HL-60/S4 treated with retinoic acid at 250 ng/mL for 4 days and 3 days (cell line): ENCODE measurements around the gene TYK2.
"Not testable (repeated sequence)": the region's sequence is repeated elsewhere in the genome, so short reads cannot be mapped to it uniquely, and the experiment has no call there.

Experiments used
- in situ Hi-C: fragments of 300-500 bp; cut with MboI; formaldehyde crosslinking; loops from 2 replicates; pipeline ENCODE4 v1.7.0; 2022; ENCODE audit warnings: low sequenced_read_pairs

The TYK2 gene

DNA sequence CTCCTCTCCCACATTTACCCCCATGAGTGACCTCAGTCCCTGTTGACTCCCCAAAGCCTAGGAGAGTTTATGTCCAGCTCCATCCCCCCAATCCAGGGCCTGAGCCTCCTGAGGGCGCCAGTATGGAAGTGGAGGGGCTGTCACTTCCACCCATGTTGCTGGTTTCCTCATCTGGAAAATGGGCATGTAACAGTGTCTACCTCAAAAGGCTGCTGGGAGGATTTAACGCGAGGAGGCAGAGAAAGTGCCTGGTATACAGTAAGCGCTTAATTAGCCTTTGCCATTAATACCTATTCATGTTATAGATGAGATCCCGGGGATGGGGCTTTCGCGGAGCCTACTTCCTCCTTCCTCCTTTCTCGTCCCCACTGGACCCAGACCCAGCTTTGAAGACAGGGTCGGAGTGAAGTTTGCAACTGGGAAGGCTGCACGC, 476 bp downstream of the TYK2 start:
- in situ Hi-C loops = loop anchor here (25.0 kb wide), 2 partner anchors 268 to 443 kb away; partner anchors contain the start of genes ANGPTL6, EIF3G, OLFM2 and P2RY11

DNA sequence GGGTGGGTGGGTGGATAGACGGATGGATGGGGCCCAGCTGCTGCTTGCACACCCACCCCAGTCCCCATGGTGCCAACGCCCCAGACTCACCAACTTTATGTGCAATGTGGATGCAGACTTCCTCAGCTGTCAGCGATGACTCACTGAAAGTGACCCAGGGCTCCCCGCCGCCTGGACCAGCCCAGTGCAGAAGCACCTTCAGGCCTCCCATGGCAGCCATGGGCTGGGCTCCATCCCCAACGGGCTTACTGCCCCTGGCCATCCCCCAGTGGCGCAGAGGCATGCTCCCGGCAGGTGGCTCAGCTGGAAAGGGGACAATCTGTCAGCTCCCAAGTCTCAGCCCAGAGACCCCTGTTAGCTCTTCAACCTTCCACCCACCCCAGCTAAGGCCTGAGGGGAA, 2.2 kb downstream of the TYK2 start:
- in situ Hi-C loops = loop anchor here (25.0 kb wide), 2 partner anchors 266 to 441 kb away; partner anchors contain the start of genes ANGPTL6, EIF3G, OLFM2 and P2RY11

DNA sequence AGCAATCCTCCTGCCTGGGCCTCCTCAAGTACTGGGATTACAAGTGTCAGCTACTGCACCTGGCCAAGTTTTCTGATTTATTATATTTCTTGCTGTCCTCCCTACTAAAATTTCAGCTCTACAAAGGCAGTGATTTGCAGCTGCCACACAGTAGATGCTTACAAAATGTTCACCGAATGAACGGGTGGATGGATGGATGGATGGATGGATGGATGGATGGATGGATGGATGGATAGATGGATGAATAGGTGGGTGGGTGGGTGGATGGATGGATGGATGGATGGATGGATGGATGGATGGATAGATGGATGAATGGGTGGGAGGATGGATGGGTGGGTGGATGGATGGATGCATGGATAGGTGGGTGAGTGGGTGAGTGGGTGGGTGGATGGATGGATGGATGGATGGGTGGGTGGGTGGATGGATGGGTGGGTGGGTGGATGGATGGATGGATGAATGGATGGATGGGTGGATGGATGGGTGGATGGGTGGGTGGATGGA, 3.2 kb downstream of the TYK2 start:
- in situ Hi-C loops = loop anchor here (25.0 kb wide), 2 partner anchors 265 to 440 kb away; partner anchors contain the start of genes ANGPTL6, EIF3G, OLFM2 and P2RY11

DNA sequence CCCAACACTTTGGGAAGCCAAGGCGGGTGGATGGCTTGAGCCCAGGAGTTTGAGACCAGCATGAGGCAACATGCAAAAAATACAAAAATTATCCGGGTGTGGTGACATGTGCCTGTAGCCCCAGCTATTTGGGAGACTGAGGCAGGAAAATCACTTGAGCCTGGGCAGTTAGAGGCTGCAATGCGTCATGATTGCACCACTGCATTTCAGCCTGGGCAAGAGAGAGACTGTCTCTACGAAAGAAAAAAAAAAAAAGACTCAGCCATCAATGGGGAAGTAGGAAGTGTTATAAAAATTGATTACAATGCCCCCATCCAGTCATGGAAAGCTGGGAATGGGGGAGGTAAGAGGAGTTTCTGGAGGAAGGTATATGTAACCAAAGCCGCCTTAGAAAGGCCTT, 5.4 kb downstream of the TYK2 start:
- in situ Hi-C loops = loop anchor here (25.0 kb wide), 2 partner anchors 263 to 438 kb away; partner anchors contain the start of genes ANGPTL6, EIF3G, OLFM2 and P2RY11

DNA sequence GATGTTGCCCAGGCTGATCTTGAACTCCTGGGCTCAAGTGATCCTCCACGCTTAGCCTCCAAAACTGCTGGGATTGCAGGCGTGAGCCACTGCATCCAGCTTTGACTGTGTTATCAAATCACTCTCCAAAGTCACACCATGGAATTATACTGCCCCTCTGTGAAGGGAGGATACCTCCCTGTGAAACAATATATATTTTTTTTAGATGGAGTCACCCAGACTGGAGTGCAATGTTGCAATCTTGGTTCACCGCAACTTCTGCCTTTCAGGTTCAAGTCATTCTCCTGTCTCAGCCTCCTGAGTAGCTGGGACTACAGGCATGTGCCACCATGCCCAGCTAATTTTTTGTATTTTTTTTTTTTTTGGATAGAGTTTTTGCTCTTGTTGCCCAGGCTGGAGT, 7.7 kb downstream of the TYK2 start:
- in situ Hi-C loops = no loop called here

DNA sequence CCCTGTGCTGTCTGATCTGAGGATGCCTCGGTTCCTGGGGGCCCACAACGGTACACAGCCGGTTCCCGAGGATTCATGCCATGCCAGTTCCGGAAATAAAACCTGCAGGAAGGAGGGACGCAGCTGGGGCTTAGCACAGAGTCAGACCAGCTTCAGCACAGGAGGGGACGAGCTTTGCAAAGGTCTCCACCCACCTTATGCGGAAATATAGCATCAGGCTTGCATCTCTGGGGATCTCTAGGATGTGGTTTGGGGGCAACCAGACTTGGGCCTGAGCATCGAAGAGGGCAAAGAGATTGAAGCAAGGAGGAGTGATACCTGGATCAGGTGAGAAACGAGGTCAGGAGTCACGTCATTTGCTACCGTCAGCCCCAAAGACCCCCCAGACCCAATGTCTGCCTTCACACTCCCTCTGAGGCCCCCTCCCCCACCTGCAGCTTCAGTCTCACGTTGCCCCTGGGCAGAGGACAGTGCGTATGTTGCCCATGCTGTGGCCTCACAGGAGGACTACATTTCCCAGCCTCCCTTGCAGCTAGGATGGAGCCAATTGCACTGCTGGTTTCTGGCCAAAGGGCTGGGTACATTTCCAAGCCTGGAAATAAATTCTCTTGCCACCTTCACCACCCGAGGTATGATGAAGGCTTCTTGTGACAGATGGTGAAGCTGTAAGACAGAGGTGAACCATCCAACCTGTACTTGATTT, 12.1 kb downstream of the TYK2 start:
- in situ Hi-C loops = no loop called here

DNA sequence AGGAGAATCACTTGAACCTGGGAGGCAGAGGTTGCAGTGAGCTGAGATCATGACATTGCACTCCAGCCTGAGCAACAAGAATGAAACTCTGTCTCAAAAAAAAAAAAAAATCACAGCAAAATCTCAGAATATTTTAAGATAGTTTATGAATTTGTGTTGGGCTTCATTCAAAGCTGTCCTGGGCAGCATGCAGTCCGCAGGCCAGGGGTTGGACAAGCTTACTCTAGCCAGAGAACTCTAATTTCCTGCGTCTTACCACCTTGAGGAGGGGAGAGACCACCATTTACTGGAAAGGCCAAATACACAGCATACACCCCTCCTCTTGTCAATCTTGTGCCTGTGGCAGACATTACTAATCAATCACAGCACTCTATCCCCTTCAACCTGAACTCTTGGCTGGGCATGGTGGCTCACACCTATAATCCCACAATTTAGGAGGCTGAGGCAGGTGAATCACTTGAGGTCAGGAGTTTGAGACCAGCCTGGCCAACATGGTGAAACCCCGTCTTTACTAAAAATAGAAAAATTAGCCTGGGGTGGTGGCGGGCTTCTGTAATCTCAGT, 13.3 kb downstream of the TYK2 start:
- in situ Hi-C loops = not testable (repeated sequence)

DNA sequence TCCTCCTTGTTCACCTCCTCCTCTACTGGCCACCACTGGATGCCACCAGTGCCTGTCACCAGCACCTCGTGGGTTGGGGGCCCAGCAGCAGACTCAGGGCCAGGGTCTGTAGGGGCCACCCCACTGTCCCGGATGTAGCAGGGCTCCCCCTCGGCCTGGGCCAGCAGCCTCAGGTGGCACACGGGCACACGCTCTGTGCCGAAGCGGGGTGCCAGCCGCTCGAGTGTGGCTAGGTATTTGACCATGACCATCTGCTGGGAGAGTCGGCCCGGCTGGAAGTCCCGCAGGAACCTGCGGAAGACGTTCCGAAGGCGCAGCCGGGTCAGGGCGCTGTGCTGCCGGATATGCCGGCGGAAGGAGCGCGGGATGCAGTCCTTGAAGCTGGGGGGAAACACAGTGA, 14.9 kb downstream of the TYK2 start:
- in situ Hi-C loops = no loop called here

DNA sequence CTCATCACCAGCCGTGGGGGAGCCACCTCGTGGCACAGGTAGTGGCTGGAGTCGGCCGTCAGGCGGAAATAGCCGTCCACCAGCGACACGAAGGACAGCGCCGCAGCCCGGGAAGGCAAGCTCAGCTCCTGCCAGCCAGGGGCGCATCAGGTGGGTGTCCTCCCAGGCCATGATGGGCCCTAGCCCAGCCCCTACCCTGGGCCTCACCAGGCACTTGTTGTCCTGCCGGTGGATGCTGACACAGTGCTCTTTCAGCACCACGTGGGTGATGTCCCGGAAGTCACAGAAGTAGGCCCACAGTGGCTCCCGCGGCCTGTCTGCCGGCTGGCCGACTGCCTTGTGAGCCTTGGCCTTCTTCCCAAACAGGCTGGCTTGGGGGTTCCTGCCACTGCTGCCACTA, 15.7 kb downstream of the TYK2 start:
- in situ Hi-C loops = no loop called here

DNA sequence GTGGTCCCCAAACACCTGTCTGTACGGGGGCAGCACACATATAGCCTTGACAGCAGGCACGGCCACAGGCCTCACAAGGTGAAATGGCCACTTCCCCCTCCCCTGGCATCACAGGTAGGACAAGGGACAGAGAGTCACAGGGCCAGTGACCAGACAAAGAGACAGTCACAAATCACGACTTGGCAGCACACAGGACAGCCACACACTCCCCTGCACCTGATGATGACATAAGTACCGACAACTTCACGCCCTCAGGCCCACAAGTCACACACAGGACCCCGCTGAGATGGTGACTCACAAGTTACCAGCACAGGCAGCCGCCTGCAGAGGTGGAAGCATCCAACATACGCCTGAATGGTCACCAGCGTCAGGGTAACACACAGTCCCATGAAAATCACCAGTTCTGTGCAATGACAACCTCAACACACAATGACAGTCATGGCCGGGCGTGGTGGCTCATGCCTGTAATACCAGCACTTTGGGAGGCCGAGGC, 16.5 kb downstream of the TYK2 start:
- in situ Hi-C loops = no loop called here

DNA sequence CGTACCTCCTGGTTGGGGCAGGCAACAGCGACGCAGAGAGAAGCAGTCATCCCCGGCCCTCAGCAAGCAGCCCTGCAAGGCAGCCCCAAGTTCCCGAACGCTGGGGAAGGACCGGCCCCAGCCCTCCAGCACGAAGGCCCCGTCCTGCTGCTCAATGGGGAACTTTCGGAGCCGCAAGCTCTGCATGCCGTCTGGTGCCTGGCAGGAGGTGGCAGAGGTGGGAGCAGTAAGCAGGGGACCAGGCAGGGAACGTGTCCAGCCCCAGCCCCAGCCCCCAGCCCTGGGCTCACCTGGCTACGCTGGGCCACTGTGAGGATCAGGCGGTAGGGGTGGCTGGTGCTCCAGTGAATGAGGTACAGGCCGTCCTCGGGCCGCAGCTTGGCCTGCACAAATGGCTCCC, 18.1 kb downstream of the TYK2 start:
- in situ Hi-C loops = no loop called here

DNA sequence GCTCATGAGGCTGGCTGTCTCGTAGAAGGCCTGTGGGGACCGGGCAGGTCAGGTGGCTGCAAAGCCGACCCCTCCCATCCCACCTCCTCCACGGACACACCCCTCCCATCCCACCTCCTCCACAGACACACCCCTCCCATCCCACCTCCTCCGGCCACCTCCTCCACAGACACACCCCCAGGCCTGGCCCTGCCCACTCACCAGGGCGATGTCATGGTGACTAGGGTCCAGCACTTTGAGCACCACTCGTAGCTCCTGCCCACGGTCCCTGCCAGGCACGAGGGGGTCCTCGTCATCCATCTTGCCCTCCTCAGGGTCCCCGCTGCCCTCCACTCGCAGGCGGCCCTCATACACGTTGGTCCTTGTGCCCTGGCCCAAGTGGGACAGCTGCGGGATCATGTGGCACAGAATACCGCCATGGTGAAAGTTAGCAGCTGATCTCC, 18.8 kb downstream of the TYK2 start:
- in situ Hi-C loops = no loop called here

DNA sequence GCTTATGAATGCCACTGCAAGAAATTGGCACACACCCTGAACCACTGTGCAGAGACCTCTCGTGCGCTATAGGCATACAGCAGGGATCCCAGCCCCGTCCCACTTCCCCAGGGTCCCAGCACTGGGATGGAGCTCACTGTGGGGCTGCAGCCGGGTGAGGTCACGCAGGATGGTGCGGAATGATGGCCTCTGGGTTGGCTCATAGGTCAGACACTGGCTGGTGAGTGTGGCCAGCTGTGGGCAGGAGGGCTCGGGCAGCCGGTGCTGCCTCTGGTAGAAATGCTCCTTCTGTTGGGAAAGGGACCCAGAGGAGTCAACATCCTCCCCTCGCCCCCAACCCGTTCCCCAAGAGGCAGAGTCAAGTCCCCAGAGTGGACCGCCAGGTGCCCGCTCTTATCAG, 23.9 kb downstream of the TYK2 start:
- in situ Hi-C loops = no loop called here

DNA sequence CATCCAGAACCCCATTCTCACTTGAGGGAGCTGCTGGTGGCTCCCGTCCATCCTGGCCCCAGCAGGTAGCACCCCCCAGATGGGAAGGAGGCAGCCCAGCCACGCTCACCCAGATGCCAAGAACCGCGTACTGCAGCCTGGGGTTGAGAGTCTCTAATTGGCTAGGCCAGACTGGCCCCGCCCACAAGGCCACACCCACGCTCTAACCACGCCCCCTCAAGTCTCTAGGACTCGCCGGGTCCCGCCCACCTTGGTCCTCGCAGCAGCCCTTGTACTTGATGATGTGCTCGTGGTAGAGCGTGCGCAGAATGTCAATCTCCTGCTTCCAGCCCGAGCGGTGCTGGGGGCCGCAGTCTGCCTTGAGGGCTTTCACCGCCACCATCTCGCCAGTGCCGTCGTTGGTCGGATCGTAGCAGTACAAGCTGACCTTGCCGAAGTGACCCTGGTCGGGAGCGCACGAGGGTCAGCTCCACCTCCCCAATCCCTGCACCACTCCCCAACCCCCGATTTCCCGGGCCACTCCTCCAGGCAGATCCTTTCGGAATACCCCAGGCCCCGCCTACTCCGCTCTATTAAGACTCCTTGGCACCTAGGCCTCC, 26.5 kb downstream of the TYK2 start:
- in situ Hi-C loops = no loop called here

DNA sequence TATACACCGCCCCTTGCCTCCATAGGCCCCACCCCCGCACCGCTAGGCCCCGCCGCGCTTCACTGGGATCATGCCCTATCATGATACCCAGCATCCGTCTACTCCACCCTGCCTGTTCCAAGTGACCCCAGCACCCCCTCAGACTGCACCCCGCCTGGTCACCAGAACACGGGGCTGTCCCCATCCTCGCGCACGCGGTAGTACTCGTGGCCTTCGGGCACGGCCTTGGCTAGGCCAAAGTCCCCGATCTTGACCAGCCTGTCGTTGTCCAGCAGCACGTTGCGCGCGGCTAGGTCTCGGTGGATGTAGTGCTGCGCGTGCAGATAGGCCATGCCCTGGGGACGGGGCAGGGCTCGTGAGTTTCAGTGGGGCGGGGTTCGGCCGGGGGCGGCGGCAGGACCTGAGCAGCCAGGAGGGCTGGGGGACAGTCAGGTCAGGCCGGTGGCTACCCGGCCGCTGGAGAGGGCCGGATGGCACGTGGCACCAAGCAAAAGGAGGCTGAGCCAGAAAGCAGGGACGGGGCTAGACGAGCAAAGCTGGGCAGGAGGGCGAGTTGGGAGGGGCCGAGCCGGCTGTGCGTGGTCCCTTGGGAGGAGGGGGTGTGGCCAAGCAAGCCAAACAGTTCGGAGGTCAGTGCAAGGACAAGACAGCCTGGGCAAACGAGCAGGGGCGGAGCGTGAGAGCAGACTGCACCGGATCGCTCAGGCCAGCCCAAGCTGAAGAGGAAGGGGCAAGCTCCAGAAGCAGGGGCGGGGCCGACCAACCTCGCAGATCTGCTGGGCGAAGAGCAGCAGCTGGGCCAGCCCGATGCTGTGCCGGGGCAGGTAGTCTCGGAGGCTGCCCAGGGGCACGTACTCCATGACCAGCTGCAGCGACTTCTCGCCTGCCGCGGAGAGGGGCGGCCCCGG, 27.4 kb downstream of the TYK2 start:
- in situ Hi-C loops = no loop called here

DNA sequence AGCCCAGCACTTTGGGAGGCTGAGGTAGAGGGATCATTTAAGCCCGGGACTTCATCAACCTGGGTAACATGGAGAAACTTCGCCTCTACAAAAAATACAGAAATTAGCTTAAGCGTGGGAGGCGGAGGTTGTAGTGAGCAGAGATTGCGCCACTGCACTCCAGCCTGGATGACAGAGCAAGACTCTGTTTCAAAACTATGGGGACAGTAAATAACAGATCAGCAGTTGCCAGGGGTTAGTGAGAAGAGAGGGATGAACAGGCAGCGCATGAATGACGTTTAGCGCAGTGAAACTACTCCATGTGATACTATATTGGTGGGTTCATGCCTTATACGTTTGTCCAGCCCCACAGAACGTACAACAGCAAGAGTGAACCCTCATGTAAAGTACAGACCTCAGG, 33.9 kb downstream of the TYK2 start:
- in situ Hi-C loops = no loop called here

DNA sequence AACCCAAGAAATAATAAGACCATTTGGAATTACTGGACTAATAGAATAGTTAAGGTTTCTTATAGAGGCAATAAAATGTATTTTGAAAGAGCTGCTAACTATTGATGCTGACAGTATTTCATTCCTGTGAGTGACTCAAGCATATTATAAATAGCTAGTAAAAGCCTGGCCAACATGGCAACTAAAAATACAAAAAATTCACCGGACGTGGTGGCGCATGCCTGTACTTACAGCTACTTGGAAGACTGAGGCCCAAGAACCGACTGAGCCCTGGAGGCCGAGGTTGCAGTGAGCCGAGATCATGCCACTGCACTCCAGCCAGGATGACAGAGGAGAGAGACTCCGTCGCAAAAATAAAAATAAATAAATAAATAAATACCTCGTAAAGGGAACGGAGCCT, 35.6 kb downstream of the TYK2 start:
- in situ Hi-C loops = no loop called here

DNA sequence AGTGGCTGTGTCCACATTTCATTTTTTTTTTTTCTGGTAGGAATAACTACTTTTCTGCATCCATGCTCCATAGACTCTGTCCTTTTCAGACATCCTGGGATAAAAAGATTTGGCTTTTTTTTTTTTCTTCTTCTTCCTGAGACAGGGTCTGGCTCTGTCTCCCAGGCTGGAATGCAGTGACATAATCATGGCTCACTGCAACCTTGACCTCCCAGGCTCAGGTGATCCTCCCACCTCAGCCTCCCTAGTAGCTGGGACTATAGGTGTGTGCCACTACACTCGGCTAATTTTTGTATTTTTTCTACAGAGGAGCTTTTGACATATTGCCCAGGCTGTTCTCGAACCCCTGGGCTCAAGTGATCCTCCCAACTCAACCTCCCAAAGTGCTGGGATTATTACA, 36.9 kb downstream of the TYK2 start:
- in situ Hi-C loops = no loop called here

DNA sequence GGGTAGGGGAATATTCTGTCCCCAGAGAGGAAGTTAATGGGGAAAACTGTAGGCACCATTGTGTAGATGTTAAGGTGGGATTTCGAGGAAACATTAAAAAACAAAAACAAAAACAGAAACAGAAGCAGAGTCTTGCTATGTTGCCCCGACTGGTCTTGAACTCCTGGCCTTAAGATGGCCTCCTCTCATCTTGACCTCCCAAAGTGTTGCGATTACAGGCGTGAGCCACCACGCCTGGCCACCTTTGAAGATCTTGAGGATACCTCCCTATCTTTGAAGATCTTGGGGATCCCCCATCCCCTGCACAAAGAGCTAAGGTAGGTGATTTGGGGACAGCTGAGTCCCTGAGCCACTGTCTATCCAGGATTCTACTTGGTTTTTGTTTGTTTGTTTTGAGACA, 40.4 kb downstream of the TYK2 start:
- in situ Hi-C loops = no loop called here

DNA sequence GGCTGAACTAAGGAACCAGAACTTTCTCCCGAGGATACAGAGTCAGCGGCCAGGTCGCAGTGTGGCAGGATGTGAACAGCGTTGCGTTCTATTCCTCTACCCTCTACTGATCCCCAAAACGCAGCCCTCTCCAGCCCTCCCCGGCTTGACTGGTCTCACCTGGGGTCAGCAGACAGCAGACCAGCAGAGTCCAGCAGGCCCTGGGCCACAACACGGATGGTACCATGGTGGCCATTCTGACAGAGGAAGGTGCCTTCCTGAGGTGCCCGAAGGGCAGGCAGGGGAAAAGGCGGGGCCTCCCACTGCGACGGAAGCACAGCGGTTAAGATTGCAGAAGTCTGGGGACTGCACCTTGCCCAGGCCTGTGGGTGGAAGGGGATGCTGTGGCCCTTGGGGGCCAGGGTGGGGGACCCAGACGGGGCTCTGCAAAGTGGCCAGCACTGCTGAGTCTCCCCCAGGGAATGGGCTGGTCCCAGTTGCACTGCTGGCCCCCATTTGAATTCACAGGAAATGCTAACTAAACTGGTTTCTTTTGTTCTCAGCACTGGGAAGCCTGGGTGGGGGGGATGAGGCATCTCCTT, 40.9 kb downstream of the TYK2 start, which contains the start of gene ICAM3:
Gene ICAM3, minus strand, starts transcription at position 245 of the 581 bp plus-strand sequence. Its CDS starts 10 bp downstream, at position 235.
- in situ Hi-C loops = no loop called here
